ENCODE results near the gene OPN1MW.
"Not testable (repeated sequence)": the region's sequence is repeated elsewhere in the genome, so short reads cannot be mapped to it uniquely, and the experiment has no call there.

The OPN1MW gene

DNA sequence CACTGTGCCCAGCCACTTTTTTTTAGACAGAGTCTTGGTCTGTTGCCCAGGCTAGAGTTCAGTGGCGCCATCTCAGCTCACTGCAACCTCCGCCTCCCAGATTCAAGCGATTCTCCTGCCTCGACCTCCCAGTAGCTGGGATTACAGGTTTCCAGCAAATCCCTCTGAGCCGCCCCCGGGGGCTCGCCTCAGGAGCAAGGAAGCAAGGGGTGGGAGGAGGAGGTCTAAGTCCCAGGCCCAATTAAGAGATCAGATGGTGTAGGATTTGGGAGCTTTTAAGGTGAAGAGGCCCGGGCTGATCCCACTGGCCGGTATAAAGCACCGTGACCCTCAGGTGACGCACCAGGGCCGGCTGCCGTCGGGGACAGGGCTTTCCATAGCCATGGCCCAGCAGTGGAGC, at the start of gene OPN1MW:
Gene OPN1MW (plus strand): TSS at position 301 of the 400 bp plus-strand sequence. CDS start 82 bp downstream, at position 383.
- H3K4me1 ChIP-seq (ENCODE audit: control insufficient read depth in 2 of 2, insufficient read depth in 2 of 2, low read length in 2 of 2); H3K9ac ChIP-seq (ENCODE audit: low read depth in 1 of 2, low read length in 2 of 2); H3K4me3 ChIP-seq (ENCODE audit: low read length in 2 of 2); H3K9me3 ChIP-seq (ENCODE audit: control insufficient read depth in 2 of 2, low read length in 2 of 2); H3K36me3 ChIP-seq (ENCODE audit: control insufficient read depth in 2 of 2, insufficient read depth in 2 of 2, low read length in 2 of 2); H3K27me3 ChIP-seq (ENCODE audit: control insufficient read depth in 2 of 2, insufficient read depth in 2 of 2, low read length in 2 of 2); H3K27ac ChIP-seq (ENCODE audit: low read depth in 2 of 2, low read length in 2 of 2): not testable (repeated sequence)

DNA sequence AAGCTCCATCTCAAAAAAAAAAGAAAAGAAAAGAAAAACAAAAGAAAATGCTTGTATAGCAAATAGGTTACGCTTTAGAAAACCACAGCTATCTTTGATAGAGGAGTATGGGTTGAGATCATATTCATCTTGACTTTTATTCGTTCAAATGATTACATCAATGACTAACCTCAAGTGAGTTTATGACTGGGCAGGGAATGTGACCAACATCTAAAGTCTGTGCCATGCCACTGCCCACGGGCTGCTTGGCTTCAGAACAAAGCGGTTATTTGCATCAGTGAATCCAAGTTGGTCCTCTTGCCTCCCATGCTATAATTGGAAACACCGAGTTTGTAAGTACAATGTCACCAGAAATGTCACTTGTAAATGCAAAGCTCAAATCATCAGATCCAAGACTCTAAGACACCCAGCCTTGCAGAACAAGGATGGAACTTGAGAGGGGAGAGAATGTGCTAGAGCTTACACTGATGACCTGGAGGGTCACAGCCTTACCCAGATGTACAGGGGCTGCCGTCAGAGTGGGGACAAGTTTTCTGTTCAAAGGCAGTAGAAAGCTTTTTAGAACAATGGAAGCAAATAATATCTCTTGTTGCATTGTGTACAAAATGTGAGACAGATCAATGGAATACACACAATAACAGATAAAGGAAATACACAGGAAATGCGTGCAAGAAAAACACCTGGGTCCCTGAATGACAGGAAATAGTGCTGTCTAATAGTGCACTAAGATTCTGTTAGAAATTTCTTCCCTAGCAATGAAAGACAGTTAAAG, 46.8 kb upstream of the OPN1MW start:
- Histone ChIP-seq H3K36me3 (ENCODE audit: control insufficient read depth in 2 of 2, insufficient read depth in 2 of 2, low read length in 2 of 2) (no peaks in the 10 kb centered on the region), H3K4me1 (ENCODE audit: control insufficient read depth in 2 of 2, insufficient read depth in 2 of 2, low read length in 2 of 2) (no peaks in the 10 kb centered on the region), H3K9ac (ENCODE audit: low read depth in 1 of 2, low read length in 2 of 2) (no peak overlapping the region), H3K9me3 (ENCODE audit: control insufficient read depth in 2 of 2, low read length in 2 of 2) (no peaks in the 10 kb centered on the region), H3K27me3 (ENCODE audit: control insufficient read depth in 2 of 2, insufficient read depth in 2 of 2, low read length in 2 of 2) (peaks cover 2 to 9% of the 10 kb centered on the region in 2 donors), H3K4me3 (ENCODE audit: low read length in 2 of 2) (no peak overlapping the region), H3K27ac (ENCODE audit: low read depth in 2 of 2, low read length in 2 of 2) (no peak overlapping the region)

DNA sequence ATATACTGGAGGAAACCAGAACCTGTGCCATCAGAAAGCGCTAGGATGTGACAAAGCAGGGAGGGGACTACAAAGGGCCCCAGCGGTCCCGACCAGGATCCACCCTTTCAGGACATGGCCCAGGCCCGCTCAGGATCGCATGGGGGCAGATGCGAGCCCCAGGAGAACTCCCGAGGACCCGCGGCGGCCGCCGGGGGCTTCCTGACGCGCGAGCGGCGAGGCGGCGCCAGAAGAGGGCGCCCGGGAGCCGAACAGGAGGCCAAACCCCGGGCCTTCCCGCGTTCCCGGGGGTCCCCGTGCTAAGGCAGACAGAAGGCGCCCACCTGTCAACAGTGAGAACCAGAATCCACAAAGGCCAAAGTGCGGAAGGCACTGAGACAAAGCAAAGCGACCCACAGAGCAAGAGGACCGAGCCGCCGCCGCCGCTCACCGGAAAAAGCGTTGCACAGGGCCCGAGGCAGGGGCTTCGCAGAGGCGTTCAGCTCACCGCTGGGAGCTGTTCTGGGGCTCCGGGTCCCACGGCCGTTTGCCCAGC, 45.7 kb upstream of the OPN1MW start:
- Histone ChIP-seq H3K27me3 (ENCODE audit: control insufficient read depth in 2 of 2, insufficient read depth in 2 of 2, low read length in 2 of 2) (peaks cover 2 to 9% of the 10 kb centered on the region in 2 donors), H3K27ac (ENCODE audit: low read depth in 2 of 2, low read length in 2 of 2) (no peak overlapping the region)

DNA sequence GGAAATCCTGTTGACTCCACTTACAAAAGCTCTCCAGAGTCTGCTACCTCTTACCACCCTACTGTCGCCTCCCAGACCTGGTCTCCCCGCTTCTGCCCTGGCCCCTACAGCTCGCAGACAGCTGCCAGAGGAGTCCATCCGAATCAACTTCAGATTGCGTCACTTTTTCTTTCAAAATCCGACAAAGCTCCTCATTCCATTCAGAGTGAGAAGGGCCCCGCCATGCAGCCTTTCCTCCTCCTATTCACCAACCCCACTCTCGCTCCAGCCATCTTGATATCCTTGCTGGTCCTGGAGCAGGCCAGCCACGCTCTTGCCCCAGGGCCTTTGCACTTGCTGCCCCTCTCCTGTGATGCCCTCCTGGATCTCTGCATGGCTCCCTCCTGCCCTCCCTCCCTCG, 43.5 kb upstream of the OPN1MW start:
- Histone ChIP-seq H3K4me3 (ENCODE audit: low read length in 2 of 2) (no peak overlapping the region), H3K36me3 (ENCODE audit: control insufficient read depth in 2 of 2, insufficient read depth in 2 of 2, low read length in 2 of 2) (no peaks in the 10 kb centered on the region), H3K27ac (ENCODE audit: low read depth in 2 of 2, low read length in 2 of 2) (no peak overlapping the region), H3K27me3 (ENCODE audit: control insufficient read depth in 2 of 2, insufficient read depth in 2 of 2, low read length in 2 of 2) (peaks cover 7 to 9% of the 10 kb centered on the region in 2 donors), H3K9me3 (ENCODE audit: control insufficient read depth in 2 of 2, low read length in 2 of 2) (no peaks in the 10 kb centered on the region), H3K9ac (ENCODE audit: low read depth in 1 of 2, low read length in 2 of 2) (no peak overlapping the region), H3K4me1 (ENCODE audit: control insufficient read depth in 2 of 2, insufficient read depth in 2 of 2, low read length in 2 of 2) (no peaks in the 10 kb centered on the region)

More for the DNA sequence above, 45.7 kb upstream of the OPN1MW start:
- Histone ChIP-seq H3K4me3 (ENCODE audit: low read length in 2 of 2) (peak overlapping the region in 1 of 2 donors; percentile 42), H3K36me3 (ENCODE audit: control insufficient read depth in 2 of 2, insufficient read depth in 2 of 2, low read length in 2 of 2) (no peaks in the 10 kb centered on the region), H3K4me1 (ENCODE audit: control insufficient read depth in 2 of 2, insufficient read depth in 2 of 2, low read length in 2 of 2) (no peaks in the 10 kb centered on the region), H3K9me3 (ENCODE audit: control insufficient read depth in 2 of 2, low read length in 2 of 2) (no peaks in the 10 kb centered on the region), H3K9ac (ENCODE audit: low read depth in 1 of 2, low read length in 2 of 2) (no peak overlapping the region)

DNA sequence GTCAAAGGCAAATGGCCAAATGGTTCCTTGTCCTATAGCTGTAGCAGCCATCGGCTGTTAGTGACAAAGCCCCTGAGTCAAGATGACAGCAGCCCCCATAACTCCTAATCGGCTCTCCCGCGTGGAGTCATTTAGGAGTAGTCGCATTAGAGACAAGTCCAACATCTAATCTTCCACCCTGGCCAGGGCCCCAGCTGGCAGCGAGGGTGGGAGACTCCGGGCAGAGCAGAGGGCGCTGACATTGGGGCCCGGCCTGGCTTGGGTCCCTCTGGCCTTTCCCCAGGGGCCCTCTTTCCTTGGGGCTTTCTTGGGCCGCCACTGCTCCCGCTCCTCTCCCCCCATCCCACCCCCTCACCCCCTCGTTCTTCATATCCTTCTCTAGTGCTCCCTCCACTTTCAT, 42.2 kb upstream of the OPN1MW start:
- H3K27ac ChIP-seq (ENCODE audit: low read depth in 2 of 2, low read length in 2 of 2) = no peak overlapping the region
- no peak overlapping the region for H3K9ac ChIP-seq (ENCODE audit: low read depth in 1 of 2, low read length in 2 of 2)
- H3K4me1 ChIP-seq (ENCODE audit: control insufficient read depth in 2 of 2, insufficient read depth in 2 of 2, low read length in 2 of 2) = no peaks in the 10 kb centered on the region
- H3K4me3 ChIP-seq (ENCODE audit: low read length in 2 of 2) = no peak overlapping the region
- H3K9me3 ChIP-seq (ENCODE audit: control insufficient read depth in 2 of 2, low read length in 2 of 2) = no peaks in the 10 kb centered on the region
- no peaks in the 10 kb centered on the region for H3K36me3 ChIP-seq (ENCODE audit: control insufficient read depth in 2 of 2, insufficient read depth in 2 of 2, low read length in 2 of 2)
- H3K27me3 ChIP-seq (ENCODE audit: control insufficient read depth in 2 of 2, insufficient read depth in 2 of 2, low read length in 2 of 2) = peaks cover 7 to 9% of the 10 kb centered on the region in 2 donors

DNA sequence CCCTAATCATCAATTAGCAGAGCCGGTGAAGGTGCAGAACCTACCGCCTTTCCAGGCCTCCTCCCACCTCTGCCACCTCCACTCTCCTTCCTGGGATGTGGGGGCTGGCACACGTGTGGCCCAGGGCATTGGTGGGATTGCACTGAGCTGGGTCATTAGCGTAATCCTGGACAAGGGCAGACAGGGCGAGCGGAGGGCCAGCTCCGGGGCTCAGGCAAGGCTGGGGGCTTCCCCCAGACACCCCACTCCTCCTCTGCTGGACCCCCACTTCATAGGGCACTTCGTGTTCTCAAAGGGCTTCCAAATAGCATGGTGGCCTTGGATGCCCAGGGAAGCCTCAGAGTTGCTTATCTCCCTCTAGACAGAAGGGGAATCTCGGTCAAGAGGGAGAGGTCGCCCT, 41.7 kb upstream of the OPN1MW start:
- Histone ChIP-seq H3K27ac (ENCODE audit: low read depth in 2 of 2, low read length in 2 of 2) (no peak overlapping the region), H3K27me3 (ENCODE audit: control insufficient read depth in 2 of 2, insufficient read depth in 2 of 2, low read length in 2 of 2) (peaks cover 7% of the 10 kb centered on the region in 2 donors), H3K9ac (ENCODE audit: low read depth in 1 of 2, low read length in 2 of 2) (no peak overlapping the region), H3K36me3 (ENCODE audit: control insufficient read depth in 2 of 2, insufficient read depth in 2 of 2, low read length in 2 of 2) (no peaks in the 10 kb centered on the region), H3K4me1 (ENCODE audit: control insufficient read depth in 2 of 2, insufficient read depth in 2 of 2, low read length in 2 of 2) (no peaks in the 10 kb centered on the region), H3K9me3 (ENCODE audit: control insufficient read depth in 2 of 2, low read length in 2 of 2) (no peaks in the 10 kb centered on the region), H3K4me3 (ENCODE audit: low read length in 2 of 2) (no peak overlapping the region)

DNA sequence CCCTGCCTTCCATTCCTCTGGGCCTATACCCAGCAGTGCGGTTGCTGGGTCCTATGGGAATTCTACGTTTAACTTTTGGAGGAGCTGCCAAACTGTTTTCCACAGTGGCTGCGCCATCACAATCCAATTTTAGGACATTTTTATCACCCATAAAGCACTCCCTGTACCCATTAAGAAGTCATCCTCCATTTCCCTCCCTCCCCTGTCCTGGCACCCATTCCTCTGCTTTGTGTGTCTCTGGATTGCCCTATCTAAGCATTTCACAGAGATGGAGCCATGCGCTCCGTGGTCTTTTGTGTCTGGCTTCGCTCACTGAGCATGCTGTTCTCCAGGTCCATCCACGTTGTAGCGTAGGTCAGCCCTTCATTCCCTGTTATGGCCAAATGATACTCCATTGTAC, 40.0 kb upstream of the OPN1MW start:
- H3K4me3 ChIP-seq (ENCODE audit: low read length in 2 of 2) = no peak overlapping the region
- H3K4me1 ChIP-seq (ENCODE audit: control insufficient read depth in 2 of 2, insufficient read depth in 2 of 2, low read length in 2 of 2) = no peaks in the 10 kb centered on the region
- no peaks in the 10 kb centered on the region for H3K36me3 ChIP-seq (ENCODE audit: control insufficient read depth in 2 of 2, insufficient read depth in 2 of 2, low read length in 2 of 2)
- H3K9me3 ChIP-seq (ENCODE audit: control insufficient read depth in 2 of 2, low read length in 2 of 2) = no peaks in the 10 kb centered on the region
- H3K27ac ChIP-seq (ENCODE audit: low read depth in 2 of 2, low read length in 2 of 2) = no peak overlapping the region
- no peak overlapping the region for H3K9ac ChIP-seq (ENCODE audit: low read depth in 1 of 2, low read length in 2 of 2)
- H3K27me3 ChIP-seq (ENCODE audit: control insufficient read depth in 2 of 2, insufficient read depth in 2 of 2, low read length in 2 of 2) = peaks cover 5 to 7% of the 10 kb centered on the region in 2 donors

DNA sequence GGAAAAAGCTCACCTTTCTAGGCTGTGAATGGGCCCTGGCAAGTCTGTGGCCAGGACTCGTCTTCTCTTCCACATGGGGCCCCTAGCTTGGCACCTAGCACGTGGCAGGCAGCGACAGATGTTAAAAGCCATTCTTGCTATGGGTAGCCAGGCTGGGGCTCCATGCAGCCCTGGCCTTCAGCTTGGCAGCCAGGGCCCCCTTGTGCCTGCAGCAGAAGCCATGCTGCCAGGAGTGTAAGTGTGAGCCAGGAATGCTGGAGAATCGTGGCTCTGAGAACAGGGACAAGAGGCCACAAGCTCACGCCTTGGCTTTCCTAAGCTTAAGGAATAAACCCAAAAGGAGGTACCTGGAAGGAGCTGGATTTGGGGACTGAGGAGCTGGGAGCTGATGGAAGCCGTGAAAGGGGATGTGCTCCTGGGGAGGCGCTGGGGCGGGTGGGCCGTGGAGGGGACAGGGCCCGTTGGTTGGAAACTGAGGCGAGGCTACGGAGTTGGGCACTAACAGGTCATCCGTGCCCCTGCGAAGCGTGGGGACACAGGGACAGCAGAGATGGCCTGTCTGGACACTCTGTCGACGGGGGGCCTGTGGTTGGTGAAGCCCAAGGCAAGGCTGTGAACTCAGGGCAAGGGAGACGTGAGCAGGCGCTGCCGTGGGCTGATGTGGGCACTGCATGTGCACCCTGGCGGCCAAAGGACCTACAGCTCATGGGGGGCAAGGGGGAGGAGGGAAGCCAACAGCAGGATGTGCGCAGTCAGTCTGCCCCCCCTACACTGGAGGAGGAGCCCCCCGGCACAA, 39.2 kb upstream of the OPN1MW start:
- no peak overlapping the region for H3K4me3 ChIP-seq (ENCODE audit: low read length in 2 of 2)
- H3K4me1 ChIP-seq (ENCODE audit: control insufficient read depth in 2 of 2, insufficient read depth in 2 of 2, low read length in 2 of 2) = no peaks in the 10 kb centered on the region
- H3K27ac ChIP-seq (ENCODE audit: low read depth in 2 of 2, low read length in 2 of 2) = no peak overlapping the region

DNA sequence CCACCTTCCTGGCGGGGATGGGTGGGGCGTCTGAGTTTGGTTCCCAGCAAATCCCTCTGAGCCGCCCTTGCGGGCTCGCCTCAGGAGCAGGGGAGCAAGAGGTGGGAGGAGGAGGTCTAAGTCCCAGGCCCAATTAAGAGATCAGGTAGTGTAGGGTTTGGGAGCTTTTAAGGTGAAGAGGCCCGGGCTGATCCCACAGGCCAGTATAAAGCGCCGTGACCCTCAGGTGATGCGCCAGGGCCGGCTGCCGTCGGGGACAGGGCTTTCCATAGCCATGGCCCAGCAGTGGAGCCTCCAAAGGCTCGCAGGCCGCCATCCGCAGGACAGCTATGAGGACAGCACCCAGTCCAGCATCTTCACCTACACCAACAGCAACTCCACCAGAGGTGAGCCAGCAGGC, 38.4 kb upstream of the OPN1MW start, which contains the start of gene OPN1LW:
Gene OPN1LW (plus strand): TSS at position 234 of the 400 bp plus-strand sequence. CDS start 41 bp downstream, at position 275.
- H3K27me3 ChIP-seq (ENCODE audit: control insufficient read depth in 2 of 2, insufficient read depth in 2 of 2, low read length in 2 of 2); H3K9ac ChIP-seq (ENCODE audit: low read depth in 1 of 2, low read length in 2 of 2); H3K4me3 ChIP-seq (ENCODE audit: low read length in 2 of 2); H3K36me3 ChIP-seq (ENCODE audit: control insufficient read depth in 2 of 2, insufficient read depth in 2 of 2, low read length in 2 of 2); H3K4me1 ChIP-seq (ENCODE audit: control insufficient read depth in 2 of 2, insufficient read depth in 2 of 2, low read length in 2 of 2); H3K9me3 ChIP-seq (ENCODE audit: control insufficient read depth in 2 of 2, low read length in 2 of 2); H3K27ac ChIP-seq (ENCODE audit: low read depth in 2 of 2, low read length in 2 of 2): not testable (repeated sequence)

More for the DNA sequence above, 39.2 kb upstream of the OPN1MW start:
- Histone ChIP-seq H3K9me3 (ENCODE audit: control insufficient read depth in 2 of 2, low read length in 2 of 2) (no peaks in the 10 kb centered on the region), H3K36me3 (ENCODE audit: control insufficient read depth in 2 of 2, insufficient read depth in 2 of 2, low read length in 2 of 2) (no peaks in the 10 kb centered on the region), H3K27me3 (ENCODE audit: control insufficient read depth in 2 of 2, insufficient read depth in 2 of 2, low read length in 2 of 2) (peaks cover 5% of the 10 kb centered on the region in 2 donors), H3K9ac (ENCODE audit: low read depth in 1 of 2, low read length in 2 of 2) (no peak overlapping the region)

DNA sequence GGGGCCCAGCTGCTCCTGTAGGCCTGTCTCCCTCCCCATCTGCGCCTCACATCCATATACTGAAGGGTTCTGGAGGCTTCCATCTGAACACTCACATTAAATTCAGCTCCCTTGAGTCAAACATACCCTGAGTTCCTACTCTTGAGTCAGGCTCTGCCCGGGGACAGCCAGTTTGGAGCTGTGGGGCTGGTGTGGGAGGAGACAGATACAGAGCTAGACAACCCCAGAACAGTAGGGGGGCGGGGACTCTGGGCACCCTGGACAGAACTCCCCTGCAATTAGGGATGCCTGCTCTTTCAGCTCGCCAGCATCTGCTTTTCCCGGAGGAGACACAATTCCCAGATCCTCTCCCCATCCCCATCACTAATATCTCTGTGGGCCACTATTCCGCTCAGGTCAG, 31.4 kb upstream of the OPN1MW start:
- not testable (repeated sequence) for H3K4me3 ChIP-seq (ENCODE audit: low read length in 2 of 2); H3K9me3 ChIP-seq (ENCODE audit: control insufficient read depth in 2 of 2, low read length in 2 of 2); H3K36me3 ChIP-seq (ENCODE audit: control insufficient read depth in 2 of 2, insufficient read depth in 2 of 2, low read length in 2 of 2); H3K9ac ChIP-seq (ENCODE audit: low read depth in 1 of 2, low read length in 2 of 2); H3K27ac ChIP-seq (ENCODE audit: low read depth in 2 of 2, low read length in 2 of 2); H3K4me1 ChIP-seq (ENCODE audit: control insufficient read depth in 2 of 2, insufficient read depth in 2 of 2, low read length in 2 of 2); H3K27me3 ChIP-seq (ENCODE audit: control insufficient read depth in 2 of 2, insufficient read depth in 2 of 2, low read length in 2 of 2)

All from mucosa of rectum (tissue), 2 donors.